Right lobe of liver (tissue), 4 donors: ENCODE results near the gene GNAT1.

Source experiments
- CTCF ChIP-seq, 4 donors: fragments of 200-600 bp in 3 of 4; fragments of 450-650 bp in 1 of 4; IDR thresholded peaks; one replicate each; pipeline versions ENCODE4 v1.5.1 to v1.8.0; 2016 to 2022; ENCODE audit warnings: antibody characterized with exemption in 4 of 4, mild to moderate bottlenecking in 2 of 4
- POLR2A ChIP-seq: fragments of 450-650 bp; IDR thresholded peaks from one replicate; pipeline ENCODE4 v1.6.1; 2017; ENCODE audit warnings: antibody characterized with exemption, mild to moderate bottlenecking
- donor health status: DM: no; HTN: no; CAD: no.
- donor health status: DM: no; HTN: no; CAD: no.
- donor health status: DM: no; HTN: yes; CAD: no.

- no peak for TF ChIP-seq CTCF (IDR thresholded peaks at IDR 0.05)
- no peak for TF ChIP-seq POLR2A
Measured at GRCh38 chr3:50153782-50154475, 37.5 kb upstream of the GNAT1 start.
